CD4-positive, alpha-beta T cell treated with Interleukin-10 for 1 hour (primary cell): ENCODE measurements around the gene CAMKK1.
A peak's percentile ranks its signal among the peaks of the same experiment; 100 is the strongest.

ENCODE experiments used
- DNase-seq: peaks from one replicate; pipeline ENCODE4 v3.0.0-alpha.2; 2020

CAMKK1 gene

DNA sequence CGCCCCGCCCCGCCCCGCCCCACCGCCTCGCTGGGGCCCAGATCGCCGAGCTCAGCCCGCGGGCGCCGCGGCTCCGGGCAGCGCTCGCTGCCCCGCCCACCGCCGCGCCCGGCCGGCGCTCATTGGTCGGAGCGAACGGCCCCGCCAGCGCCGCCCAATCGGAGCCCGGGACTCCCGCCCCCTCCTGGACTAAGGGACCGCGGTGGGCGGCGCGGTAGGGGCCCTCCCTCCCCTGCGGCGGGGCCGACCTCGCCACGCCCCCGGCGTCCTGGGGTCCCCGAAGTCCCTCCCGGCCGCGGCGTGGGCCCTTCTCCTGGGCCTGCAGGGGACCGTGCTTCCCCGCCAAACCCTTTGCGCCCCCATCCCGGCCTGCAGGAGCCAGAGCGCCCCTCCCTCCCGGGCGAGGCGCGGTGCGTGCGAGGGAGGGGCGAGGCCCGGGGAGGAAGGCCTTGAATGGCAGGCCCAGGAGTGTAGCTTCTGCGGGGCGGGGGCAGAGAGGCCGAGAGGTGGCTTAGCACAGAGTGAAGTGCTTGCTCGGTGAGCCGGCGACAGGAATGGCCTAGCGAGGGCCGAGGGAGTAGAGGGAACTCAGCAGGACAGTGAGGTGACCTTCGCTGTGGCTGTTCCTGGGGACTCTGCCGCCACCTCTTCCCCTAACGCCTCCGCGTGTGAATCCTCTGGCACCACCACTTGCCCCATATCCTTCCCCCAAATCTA, at the start of gene CAMKK1:
Gene CAMKK1, minus strand, starts transcription at position 51 of the 717 bp plus-strand sequence. CDS start 7,366 bp downstream, outside the sequence.
- DNase-seq = peak; percentile 91

DNA sequence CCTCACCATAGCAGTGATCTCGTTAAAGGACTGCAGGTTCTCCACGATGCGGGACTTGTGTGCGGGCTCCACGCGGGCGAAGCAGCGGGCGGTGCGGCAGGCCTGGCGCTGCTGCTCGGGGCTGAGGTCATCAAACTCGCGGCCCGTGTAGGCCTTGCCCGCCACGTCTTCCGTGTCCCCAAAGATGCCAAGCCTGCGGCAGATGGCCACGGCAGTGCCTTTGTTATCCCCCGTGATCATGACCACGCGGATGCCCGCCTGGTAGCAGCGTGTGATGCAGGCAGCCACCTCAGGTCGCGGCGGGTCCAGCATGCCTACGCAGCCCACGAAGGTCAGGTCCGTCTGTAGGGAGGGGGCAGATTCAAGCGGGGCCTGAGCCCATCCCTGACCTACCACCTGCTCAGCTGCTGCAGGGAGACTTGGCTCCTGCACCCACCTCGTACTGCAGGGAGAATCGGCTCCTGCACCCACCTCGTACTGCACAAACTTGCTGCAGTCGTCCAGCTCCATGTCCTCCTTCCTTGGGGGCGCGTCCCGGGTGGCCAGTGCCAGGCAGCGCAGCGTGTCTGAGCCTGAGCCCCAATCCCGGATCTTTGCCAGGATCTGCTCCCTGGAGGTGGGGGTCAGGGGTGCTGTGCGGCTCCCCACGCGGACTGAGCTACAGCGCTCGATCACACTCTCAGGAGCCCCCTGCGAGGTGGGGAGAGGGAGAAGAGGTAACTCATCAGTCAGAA, 48.3 kb upstream of the CAMKK1 start:
- no peak for DNase-seq

DNA sequence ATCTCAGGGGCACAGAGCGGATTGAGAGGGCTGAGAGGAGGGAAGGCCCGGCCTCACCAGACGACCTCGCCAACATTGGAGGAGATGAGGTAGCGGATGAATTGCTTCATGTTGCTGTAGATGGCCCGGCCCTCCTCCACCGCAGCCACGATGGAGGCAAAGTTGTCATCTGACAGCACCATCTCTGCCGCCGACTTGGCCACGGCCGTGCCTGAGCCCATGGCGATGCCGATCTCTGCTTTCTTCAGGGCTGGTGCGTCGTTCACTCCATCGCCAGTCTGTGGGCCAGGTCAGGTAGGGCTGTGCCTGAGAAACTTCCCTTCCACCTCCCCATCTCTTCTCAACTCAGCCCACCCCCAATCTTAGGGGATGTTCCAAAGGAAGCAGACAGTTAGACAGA, 44.5 kb upstream of the CAMKK1 start:
- no peak for DNase-seq

DNA sequence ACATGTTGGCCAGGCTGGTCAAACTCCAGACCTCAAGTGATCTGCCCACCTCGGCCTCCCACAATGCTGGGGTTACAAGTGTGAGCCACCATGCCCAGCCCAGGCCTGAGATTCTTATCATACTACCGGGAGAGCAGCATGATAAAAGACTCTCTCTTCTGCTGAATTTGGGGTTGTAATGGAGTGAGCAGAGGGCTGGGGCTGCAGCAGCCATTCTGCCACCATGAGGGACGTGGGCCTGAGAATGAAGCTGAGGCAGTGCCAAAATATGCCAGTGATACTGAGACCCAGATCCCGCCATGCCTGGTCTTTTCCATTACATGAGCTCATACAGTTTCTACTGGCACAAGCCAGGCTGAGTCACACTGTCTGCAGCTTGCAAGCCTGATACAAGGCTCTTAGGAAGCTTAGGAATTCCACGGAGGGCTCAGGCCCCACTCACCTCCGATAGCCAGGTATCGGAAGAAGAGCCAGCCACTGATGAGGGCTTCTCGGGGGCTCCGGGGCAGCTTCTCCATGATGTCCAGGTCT, 43.0 kb upstream of the CAMKK1 start:
- no peak for DNase-seq

DNA sequence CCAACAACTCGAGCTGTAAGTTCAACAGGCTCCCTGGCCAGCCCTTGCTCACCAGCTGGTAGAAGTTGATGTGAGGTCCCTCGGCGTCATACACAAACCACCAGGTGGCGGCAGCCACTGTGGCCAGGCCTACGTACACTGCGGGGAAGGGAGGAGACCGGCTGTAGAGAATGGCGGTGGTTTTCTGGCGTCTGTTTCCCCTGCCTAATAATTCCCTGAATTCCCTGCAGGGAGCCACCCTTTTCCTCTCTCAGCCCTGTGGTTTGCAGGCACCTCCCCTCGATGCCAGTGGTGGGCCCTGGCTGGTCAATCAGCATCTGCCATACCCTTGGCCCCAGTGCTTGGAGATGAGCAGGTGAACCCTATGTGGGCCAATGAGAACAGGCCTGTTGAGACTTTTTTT, 42.3 kb upstream of the CAMKK1 start:
- DNase-seq = peak; percentile 39

DNA sequence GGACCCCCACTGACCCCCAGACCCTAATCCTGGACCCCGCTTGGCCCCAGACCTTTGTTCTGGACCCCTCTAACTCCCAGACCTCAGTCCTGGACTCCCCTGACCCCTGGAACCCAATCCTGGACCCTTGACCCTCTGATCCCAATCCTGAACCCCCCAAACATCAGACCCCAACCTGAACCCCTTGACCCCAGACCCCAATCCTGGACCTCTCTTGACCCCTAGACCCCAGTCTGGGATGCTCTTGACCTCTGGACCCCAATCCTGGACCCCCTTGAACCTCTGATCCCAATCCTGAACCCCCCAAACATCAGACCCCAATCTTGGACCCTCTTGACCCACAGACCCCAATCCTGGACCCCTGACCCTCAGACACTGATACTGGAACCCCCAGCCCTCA, 36.9 kb upstream of the CAMKK1 start:
- DNase-seq = no peak

DNA sequence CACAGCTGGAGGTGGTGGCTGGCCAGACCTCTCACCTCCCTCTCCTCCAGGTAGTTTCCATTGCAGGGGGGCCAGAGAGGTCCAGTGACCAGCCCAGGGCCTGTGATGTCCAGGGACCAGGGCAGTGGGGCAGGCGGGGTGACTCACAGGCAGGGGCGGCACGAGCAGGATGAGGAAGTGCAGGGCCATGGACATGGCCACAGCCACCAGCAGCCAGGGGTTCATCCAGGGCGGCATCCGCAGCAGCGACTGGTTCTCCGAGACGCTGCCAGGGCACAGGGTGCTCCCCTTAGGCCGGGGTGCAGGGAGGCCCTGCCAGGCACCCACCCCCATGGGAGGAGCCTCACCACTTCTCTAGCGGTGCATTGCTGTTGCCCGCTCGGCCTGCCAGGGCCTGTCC, 36.3 kb upstream of the CAMKK1 start:
- no peak for DNase-seq

DNA sequence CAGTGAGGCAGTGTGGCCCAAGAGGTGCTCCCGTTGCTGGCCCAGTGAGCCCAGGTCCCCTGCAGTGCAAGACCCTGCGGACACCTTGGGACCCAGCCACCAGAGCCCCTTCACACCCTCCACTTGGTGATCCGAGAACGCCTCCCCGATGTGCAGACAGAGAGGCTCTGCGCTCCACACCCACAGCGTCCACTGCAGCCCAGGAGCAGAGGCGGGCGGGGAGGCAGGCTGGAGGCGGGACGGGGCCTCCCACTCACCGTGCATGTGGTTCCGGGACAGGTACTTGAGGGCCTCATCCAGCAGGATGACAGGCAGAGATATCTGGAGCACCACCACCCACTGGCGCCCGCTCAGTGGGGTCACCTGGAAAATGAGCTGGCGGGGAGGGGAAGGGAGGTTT, 35.6 kb upstream of the CAMKK1 start:
- no peak for DNase-seq

DNA sequence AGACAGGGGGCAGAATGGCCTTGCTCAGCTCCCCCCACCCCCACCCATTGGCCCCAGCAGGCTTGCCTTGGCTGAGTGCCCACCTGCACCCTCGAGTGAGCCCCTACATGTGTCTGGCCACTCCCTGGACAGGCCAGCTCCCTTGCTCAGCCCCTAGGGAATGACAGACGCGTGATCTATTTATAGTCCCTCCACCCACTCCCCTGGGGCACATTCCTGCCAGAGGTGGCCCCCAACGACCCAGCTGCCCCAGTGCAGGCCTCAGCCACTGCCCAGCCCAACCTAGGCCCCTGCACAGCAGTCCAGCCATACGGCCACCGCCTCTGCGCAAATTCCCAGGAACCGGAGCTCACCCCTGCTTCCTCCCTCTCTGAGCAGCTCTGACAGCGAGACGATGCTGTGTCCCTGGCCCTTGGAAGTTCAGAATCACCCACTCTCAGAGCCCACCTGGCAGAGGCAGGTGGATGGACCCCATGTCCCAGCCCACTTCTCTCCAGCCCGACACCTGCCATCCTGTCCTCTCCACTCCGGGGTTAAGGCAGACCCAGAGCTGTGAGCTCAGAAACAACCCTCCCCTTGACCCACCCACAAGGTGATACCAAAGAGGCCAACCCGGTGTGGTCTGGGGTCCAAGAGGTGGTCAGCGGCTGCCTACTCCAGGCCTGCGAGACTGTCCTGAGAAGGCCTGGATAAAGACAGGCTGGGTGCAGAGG, 34.9 kb upstream of the CAMKK1 start:
- DNase-seq = no peak

DNA sequence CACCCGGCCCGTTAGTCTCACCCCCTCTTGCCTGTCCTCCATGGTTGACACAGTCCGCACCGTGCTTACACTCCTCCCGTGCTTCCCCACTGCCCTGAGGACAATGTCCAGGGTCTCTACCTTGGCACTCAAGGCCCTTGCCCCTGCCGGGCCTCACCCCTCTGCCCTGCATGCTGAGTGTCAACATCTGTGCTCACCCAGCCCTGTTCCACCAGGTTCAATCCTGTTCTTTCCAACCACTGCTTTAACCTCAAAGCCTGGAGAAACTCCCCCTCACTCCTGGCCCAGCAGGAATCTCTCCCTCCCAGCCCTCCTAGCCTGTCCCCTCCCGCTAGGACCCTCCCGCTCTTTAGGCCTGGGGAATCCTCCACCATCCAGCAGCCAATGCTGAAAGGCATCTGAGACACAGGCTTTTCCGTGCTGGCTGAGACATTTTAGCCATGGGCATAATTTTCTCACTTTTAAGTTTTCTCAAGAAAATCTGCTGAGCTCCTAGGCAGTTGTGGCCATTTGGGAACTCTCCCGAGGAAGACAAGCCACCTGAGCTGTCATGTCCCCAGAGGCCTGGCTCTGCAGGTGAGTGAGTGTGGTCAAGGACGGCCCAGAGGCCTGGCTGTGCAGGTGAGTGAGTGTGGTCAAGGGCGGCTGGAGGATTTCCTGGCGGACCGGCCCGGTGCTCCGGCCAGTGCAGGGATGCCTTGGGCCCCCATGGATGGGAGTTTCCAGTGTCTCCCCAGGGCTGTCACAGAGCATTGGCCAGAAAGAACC, 34.2 kb upstream of the CAMKK1 start:
- no peak for DNase-seq

DNA sequence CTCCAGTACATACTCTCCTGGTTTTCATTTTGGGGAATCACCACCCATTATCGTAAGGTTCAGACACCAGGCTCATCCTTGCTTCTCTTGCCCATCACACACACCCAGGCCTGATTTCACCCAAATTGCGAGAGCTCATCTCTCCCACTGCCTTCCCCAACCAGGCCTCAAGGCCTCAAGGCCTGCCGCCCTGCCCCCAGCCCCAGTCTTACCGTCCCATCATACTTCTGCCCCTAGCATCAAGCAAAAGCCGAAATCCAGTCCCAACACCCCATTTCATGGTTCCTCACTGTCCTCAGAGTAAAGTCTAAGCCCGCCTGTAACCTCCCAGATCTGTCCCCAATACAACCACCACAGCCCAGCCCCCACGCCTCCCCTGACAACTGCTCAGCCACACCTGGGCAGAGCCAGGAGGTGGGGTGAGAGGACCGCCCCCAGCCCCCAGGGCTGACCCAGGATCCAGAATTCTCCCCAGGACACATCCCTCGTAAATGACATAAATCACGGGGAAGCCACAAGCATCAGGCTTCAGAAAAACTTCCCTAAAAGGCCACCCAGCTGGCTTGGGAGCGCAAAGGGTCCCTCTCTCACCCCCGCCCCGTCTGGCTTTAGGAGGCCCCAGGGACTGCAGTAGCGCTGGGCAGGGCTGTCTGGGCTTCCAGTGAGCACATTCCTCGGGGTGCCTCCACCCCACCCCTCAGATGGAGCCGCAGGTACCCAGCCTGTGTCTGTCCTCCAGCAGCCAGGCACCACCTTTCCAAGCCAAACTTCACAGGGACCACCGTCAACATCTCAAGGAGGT, 33.0 kb upstream of the CAMKK1 start:
- no peak for DNase-seq

DNA sequence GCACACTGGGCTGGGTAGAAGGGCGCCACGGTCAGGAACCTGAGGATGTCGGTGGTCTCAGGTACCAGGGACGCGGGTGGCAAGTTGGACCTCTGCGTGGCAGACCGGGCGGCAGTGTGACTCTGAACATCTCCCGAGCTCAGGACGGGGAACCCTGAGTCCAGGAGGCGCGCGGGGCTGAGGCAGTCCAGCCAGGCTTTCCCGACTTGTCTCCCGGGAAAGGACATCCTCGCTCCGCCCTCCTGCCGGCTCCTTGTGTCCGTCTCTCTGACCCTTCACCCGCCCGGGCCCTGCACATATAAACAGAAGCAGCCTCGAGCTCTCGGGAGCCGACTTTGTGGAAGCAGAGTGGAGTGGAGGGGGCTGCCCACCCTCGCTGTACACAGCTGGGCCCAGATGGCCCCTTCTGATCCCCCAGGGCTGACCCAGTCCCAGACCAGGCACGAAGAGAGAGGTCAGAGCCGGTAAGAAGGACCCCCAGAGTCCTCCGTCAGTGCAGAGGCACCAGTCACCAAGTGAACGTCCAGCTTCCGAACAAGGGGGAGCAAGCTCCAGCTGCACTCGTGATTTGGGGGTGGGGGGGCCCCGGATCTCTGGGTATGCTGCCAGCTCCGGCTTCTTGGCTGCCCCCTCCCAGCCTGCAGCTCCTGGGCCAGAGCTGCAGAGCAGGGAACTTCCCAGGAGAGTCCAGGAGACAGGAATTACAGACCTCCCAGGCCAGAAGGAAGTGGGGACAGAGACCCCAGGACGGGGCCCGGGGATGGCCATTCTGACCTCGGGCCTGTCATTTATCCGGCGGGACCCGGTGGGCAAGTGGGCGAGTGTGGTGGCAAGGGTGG, 31.9 kb upstream of the CAMKK1 start:
- no peak for DNase-seq

DNA sequence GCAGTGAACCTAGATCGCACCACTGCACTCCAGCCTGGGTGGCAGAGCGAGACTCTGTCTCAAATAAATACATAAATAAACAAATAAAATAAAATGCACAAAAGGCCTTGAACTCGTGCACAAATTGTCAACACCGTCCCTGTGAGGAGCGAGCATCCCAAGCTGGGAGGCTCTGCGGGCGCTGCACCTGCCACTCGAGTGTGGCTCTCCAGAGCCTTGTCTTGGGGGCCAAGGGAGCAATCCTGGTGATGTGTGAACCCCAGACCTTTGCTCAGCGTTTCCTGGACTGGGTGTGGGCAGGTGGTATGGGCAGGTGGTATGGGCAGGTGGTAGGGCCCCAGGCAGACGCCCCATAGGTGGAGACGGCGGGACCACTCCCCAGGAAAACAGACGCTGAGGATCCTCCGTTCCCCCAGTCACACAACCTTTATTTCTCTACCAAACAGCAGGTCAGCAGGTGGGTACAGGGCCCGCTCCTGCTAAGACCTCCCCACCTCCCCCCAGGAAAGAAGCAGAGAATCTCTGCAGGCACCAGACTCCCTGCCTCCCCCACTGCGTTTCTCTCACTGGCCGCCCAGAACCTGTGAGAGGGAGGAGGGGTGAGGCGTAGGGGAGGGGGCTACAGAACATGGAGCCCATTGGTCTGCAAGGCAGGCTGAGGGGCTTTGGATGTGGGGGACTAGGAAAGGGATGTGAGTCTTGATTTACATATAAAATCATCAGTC, 30.8 kb upstream of the CAMKK1 start:
- DNase-seq = no peak

DNA sequence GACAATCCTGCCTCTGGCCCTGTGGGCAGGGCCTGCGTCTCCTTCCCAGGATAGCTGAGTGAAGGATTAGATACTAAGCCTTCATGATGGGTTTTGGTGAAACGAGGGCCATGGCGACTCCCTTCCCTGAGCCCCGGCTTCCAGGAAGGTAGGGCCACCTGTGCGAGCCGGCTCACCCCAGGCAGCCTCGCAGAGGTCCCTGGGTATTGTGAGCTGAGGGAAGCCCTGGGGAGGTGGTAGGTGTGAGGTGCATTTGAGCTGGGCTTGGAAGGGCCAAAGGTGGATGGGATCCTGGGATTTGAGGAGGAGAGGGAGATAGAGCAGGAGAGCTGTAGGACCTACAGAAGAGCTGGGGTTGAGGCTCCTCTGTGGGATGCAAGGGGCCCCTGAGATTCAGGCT, 29.9 kb upstream of the CAMKK1 start:
- DNase-seq = no peak

DNA sequence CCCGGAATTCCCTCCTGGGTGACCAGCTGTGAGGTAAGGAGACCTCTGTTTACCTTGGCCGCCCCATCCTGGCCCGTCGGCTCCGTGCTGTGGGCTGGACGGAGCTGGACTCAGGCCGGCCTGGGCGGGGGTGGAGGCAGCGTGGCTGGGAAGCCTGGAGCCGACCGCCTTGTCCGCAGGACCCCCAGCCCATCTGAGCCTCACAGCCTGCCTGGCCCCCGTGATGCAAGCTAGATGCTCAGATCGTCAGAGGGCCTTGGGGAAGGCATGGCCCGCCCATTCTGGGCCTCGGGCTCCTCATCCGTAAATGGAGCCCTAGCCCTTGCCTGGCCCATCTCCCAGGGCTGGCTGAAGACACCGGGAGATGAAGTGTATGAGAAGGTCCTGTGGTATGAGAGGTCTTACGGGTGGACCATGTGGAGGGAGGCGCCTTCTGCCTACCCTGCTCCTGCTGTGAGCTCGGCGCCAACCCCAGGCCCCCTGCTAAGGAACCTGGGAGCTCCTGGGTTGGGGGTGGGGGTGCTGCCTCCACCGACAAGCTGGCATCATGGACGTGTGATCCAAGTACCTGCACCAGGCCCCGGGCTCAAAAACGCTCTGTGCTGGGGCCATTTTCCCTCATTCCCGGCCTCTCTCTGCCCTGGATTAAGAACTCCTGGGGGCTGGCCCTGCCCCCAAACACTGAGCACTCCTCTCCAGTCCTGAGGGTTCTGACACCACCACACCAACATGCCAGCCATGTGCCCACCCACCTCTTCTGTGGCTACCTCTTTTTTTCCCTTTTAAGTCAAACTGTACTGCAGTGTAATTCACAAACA, 28.9 kb upstream of the CAMKK1 start:
- DNase-seq = no peak

DNA sequence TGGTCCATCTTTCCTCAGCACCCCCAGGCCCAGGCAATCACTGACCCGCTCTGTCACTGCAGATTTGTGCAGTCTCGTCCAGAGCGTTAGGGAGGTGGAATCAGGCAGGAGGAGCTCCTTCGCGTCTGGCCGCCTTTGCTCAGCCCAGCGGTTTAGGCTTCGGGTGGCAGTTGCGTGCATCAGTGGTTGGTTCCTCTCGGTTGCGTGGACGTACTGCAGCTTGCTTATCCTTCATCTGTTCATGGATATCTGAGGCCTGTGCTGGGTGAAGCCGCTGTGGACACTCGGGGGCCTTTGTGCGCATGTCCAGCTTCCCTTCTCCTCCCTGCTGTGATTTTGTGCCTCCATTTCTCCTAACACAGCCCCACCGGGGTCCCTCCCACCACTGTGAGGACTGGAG, 28.2 kb upstream of the CAMKK1 start:
- DNase-seq = no peak

DNA sequence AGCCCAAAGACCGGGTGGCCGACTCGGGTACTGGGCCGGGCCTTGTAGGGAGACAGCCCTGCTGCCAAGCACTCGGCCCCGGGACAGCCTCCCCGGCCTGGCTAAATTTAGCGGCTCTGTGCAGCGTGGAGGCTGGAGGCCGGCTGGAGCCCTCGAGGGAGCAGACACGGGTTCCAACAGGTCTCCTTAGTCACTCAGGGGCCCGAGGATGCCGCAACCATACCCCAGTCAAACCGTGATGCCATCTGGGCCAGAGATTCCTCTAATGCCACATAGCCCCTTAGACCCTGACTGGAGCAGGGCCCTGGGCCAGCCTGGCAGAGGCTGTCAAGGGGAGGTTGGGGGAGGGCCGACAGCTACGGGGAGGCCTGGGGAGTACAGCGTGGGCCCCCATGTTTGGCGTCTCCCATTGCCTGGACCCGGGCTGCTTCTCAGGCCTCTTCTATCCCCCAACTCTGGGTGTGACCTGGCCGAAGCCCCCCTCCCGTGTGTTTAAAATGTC, 26.3 kb upstream of the CAMKK1 start:
- DNase-seq = no peak

DNA sequence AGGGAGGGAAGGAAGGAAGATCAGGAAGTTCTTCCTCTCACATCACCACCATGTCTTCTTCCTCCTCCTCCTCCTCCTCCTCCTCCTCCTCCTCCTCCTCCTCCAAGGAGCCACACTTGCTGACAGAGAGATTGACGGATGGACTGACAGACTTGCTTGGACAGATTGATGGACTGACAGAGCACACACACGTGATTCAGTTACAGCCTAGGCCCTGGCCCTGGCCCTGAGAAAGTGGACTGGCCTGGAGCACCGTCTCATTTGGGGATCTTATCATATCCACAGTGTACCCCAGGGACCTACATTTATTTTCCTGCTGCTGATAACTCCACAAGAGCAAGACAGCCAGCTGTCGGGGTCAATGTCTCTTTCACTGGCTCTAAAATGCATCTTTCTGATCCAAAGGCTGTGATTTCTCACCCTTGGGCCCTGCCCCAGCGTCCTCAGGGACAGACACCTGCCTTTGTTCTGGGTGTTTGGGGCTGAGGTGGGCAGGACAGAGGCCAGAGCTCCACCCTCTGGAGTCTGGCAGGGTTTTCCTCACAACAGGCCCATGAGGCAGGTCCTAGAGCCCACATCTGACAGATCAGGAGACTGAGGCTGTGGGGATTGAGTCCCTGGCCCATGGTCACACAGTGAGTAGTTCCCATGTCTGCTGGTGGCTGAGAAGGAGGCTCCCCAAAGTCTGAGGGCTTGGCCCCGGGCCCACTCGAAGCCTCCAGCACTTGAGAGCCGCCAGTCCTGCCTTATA, 25.7 kb upstream of the CAMKK1 start:
- DNase-seq = no peak
